HG03457 (cell line): ENCODE results near the gene BRD9.

Experiments used
- ATAC-seq: cut with Tn5 transposase; IDR thresholded peaks from one replicate; pipeline ENCODE4 v1.9.1; 2021; ENCODE audit warnings: moderate number of reproducible peaks; ENCODE audit not compliant: unreplicated experiment

The BRD9 gene

DNA sequence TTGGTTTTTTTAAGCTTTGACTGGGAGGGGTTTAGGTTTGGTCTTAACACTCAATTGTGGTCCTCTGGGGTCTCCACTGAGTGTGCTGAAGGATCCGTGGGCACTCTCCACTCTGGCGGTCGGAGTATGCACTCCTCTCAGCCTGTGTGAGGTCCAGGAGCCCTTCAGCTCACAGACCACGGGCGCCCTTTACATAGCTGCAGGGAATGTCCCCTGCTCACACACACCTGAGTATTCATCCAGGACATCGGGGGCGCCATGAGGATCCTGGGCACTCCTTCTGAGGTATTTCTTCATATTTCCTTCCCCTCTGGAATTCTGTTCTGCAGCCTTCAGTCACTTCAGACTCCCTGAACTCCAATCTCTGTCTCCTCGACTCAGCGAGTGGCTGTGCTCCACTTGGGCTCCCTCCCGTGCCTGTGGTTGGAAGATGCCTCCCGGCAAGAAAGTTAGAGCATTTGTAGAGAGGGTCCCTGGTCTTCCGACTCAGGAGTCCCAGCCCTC, 12.6 kb upstream of the BRD9 start:
- no peak for ATAC-seq

DNA sequence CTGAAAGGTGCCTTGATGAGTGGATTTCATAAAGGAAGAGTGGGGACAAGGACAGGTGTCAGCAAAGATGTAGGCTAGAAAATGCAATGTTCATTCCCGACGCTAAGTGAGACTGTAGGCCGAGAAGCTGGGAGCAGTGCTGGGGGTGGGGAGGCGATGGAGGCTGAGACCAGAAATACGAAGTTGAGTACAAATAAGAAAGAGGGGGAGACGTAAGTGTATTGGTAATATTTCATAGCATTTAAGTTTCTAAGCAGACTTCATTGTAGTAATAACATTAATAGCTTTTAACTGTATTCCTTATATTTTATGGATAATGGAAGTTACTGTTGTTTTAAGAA, 11.1 kb upstream of the BRD9 start:
- ATAC-seq: no peak

DNA sequence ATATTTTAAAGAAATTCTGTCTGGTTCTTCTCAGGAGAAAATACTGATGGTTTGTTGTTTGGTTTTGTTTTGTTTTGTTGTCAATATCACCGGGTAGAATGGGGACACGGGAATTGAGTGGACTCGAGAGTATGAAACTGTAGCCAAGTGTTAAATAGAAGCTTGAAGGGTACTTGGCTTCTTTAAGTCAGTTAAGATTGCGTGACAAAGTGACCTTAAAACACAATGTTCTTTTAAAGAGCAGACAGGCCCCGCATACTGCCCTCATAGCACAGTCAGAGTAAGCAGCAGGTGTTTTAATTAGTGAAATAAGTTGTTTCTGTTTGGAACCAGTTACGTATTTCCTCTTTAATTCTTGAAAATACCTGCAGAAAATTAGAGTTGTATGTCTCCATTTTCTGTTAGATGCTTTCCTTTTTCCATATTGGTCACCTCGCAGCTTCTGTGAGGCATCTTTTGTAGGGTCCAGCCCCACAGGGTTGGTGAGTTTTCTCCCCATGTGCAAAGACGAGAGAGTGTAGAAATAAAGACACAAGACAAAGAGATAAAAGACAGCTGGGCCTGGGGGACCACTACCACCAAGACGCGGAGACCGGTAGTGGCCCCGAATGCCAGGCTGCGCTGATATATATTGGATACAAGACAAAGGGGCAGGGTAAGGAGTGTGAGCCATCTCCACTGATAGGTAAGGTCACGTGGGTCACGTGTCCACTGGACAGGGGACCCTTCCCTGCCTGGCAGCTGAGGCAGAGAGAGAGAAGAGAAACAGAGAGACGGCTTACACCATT, 9.7 kb upstream of the BRD9 start:
- no peak for ATAC-seq

DNA sequence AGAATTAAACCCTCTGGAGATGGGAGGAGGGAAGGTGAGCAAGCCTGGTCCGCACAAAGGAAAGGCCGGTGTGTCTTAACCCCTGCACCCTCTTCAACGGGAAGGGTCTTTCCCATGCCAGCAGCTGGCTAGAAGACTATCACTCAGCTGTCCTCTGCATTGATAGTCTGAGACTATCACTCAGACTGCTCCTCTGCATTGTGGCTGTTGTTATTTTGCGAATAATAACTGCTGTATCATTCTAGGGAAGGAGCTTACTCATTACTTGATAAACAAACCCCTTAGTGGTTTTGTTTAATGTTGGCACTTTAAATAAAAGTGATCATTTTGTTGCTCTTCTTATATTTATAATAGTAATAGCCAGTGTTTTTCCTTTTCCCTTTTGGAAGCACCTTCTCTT, 8.2 kb upstream of the BRD9 start:
- ATAC-seq: no peak

DNA sequence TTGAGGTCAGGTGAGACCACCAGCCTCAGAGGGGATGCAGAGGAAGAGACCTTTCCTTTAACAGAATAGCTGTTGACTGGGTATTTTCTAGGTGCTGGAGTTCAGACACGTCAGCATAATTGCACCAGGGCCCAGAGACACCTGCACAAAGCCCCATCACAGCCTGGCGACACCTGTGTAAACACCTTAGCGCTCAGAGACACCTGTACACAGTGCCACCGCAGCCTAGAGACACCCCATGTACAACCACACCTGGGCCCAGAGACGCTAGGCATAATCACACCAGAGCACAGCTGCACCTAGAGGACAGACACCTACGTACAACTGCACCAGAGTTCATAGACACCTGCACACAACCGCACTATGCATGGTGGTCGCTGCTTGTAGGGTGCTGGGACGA, 1.1 kb upstream of the BRD9 start:
- ATAC-seq: no peak

DNA sequence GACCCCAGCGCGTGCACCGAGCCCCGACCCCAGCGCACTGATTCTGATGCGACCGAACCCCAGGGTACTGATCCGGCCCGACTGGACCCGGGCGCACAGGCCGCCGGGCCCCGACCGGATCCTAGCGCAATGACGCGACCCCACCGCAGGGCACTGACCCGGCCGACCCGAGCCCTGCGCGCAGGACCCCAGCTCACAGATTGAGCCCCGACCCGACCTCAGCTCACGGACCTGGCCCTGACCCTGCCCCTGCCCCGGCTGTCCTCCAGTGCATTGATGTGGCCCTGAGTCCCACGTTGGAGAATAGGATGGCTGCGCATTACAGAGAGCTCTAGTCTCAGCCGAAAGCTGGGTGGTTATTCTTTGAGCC, 521 bp upstream of the BRD9 start:
- no peak for ATAC-seq

DNA sequence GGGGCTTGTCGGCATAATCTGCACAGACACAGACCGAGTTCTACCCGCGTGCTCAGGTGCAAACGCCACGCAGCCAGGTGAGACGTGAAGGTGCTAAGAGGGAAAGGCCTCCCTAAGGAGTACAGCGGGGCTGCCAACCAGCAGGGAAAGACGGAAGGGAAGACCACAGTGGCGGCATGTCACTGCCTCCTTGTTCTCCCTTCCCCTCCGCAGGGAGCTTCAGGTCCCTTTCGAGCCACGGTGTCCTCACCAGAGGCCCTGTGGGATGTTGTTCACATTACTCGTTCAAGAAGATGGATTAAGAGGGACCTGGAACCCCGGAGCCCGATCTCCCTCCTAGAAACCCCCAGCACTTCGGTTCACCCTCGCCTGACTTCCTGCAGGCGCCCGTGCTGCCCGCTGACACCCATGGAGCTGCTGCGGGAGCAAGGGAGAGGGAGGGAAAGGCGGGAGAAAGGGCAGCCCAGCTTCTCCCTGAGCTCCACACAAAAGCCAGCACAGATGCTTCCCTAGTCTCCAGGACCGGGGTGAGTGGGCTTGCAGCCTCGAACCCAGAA, 686 bp downstream of the BRD9 start:
- peak; percentile 10 for ATAC-seq

DNA sequence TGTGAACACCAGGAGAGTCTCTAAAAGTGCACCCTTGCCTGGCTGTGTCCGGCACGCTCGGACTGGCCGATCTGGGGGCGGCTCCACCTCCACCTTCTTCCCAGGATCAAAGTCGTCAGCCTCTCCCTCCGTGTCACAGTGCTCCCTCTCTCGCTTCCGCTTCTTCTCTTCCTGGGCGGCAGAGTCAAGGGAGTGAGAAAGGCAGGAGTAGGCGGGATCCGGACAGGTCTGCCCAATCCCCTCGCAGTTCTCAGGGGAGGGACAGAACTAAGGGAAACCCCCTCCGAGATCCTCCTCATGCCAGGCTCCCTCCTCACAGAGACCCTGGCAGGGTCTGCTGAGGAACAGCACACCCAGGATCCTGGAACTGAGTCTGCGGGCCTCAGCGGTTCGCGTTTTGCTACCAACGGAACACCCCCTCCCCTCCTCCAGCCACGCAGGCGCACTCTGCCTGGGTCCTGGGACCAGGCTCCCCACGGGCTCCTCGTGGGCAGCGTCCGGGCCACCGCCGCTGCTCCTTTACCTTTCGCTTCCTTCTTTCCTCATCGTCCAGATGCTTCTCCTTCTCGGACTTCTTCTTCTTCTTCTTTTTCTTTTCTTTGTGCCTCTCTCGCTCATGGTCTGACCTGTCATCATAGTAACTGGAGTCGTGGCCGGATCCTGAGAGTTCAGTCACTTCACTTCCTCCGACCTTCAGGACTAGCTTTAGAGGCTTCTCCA, 1.3 kb downstream of the BRD9 start:
- no peak for ATAC-seq

DNA sequence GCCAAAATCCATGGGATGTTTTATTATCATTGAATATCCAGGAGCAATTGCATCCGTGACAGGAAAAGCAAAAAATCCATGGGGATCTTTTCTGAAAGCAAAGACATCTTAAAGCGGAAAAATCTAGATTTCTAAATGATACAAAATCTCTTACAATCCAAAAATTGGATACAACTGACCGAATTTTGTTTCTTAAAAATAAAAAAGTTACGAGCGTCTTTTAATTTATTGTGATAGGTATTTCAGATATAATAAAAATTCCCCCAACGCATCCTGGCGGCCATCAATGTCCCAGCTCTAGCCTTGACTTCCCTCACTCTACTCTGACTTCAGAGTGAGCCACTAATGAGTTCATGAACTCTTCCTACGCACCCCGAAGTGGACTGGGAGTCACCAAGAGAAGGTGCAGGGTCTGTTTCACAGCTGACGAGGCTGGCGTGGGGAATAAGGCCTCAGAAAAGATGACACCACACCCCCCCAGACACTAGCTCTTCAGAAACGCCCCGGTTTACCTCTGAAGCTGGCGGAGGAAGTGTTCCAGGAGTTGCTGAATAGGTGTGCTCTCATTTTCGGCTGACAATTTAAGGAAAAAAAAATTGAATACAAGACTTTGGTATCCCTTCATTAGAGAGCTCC, 3.4 kb downstream of the BRD9 start:
- no peak for ATAC-seq

DNA sequence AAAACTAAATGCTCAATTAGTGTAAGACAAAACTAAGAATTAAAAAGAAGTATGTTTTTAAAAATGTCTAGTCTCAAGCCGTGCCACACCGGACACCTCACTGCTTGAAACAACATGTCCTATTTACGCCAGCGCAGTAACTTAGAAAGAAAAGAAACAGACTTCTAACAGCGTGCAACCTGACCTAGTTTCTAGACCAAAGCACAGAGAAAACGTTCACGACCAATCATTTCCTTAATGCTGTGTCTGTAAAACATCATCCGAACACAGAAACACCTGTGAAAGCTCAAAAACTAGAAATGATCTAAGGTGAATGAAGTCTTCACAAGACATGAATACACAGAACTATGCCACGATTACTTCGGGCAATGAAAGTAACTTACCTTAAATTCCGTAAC, 4.0 kb downstream of the BRD9 start:
- no peak for ATAC-seq

DNA sequence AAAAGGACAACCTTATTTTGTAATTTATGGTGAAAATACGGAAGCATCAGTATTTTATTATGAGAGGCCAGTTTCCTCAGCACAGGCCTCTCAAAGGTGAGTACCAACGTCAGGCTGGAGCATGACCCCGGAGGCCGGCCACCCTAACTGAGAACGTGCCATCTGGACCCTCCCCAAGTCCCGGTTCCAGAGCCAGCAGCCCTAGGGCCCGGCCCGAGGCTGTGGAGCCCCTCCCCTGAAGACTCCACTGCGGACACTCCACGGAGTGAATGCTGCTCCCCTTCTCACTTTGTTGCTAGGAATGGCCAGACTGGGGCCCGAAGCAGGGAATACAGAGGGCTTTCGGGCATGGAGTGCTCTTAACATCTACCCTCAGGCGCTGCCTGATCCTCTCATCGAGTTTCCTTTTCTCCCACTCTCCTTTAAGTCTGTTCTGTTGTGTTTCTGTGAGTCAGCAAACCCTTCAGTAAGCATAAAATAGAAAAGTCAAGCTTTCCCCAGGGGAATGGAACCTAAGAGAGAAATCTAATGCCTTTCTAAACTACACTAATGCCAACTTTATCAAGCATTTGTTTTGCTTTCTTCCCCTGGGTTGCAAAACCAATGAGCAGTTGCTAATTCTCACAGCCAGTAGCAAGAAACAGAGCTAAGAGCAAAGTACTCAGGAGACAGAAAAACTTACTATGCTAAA, 4.5 kb downstream of the BRD9 start:
- ATAC-seq: no peak

DNA sequence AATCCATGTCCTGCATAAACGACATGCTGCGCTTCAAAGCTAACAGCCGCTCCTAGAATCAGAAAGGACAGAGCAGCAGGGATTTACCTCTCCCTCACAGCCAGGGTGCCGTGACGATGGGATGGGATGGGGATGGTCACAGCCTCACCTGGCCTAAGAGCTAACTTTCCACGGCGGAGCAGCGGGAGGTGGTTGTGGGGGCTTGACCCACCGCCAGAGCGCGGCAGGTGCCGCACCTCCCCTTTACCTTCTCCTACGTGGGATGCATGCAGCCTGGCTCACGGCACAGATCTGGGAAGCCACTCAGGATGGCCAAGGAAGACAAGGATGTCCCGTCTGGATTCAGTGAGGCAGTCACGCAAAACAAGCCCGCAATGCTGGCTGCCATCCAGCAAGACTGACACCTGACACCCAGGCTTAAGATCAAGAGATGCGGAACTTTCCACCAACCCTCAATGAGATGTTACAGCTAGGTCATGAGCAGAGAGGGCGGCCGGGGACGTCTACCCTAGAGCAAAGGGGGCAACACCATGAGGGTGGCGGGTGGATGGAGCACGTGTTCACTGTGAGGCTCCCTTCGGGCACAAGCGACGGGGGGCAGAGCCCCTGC, 5.8 kb downstream of the BRD9 start:
- ATAC-seq: no peak

DNA sequence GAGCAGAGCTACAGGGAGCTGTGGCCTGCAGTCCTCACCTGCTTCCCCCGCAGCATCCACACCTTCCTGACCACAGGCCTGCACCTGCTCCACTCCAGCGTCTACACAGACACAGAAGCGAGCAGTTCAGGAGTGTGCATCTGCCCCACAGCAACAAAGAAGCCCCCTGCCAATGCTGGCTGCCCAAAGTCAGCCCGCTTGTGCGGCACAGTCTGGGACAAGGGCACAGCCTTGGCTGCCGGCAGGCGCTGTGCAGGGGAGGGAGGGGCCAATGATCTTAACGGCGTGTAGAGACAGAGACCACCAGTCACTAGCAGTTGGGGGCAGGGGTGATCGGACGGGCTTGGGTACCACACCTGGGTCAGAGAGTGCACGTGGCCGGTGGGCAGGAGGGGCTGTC, 6.6 kb downstream of the BRD9 start:
- no peak for ATAC-seq

DNA sequence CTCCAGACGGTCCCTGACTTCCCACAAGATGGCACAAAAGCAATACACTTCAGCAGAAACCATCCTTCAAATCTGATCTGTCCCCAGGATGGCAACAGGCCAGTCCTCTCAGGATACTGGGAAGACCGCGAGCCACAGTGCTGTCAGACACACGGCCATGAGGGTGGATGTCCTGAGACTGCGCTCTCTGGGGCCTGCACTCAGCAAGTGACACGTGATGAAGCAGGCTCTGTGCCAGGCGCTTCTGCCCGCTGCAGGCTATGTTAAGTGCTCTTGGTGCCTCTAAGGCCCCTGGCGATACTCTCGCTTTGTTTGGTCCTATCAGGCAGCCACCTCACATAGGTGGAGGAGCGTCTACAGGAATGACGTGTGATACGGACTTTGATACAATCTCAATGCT, 7.1 kb downstream of the BRD9 start:
- no peak for ATAC-seq

DNA sequence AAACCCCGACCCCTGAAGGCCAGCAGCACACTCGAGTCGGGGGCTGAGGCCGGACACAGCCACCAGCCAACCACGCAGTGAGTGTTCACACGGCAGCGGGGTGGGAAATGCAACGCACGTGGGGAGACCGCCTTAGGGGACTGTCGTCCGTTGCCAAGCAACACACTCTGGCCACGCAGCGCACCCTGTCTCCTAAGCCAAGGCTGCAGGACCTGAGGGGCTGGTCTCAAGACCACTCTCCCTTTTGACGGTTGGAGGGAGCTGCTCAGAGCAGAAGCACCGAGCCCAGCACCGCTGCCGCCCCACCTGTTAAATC, 7.5 kb downstream of the BRD9 start:
- ATAC-seq: no peak

DNA sequence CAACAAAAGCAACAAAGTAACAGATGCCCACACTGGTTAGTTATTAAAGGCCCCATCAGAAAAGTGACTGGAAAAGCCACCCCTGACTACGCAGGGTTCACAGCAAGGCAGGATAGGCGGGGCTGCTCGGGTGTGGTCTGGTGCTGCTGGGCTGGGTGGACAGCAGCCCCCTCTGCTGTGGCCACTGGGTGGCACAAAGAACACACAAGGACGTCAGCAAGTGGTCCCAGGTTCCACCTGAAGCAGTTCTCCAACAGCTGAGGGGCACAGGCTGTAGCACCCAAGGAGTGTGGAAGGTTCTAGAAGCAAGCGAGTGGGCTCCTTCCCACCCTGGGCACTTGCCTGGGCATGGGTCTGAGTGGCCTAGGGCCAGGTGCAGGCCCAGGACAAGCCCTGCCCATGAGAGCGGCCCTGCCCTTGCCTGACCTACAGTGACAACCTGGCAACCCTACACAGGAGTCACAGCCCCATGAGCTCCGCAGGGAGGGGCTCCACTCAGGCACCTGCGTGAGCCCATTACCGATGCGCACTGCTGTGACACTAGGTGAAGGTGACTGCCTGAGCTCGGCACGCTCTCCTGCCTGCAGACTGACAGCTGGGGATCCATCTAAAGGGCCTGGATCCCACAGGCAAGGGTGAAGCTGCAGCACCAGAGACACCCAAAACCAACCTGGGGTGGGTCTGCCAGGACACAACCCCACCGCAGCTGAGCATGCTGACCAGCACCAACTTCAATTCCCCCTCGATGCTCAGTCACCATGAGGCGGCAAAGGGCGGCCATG, 8.1 kb downstream of the BRD9 start:
- no peak for ATAC-seq

DNA sequence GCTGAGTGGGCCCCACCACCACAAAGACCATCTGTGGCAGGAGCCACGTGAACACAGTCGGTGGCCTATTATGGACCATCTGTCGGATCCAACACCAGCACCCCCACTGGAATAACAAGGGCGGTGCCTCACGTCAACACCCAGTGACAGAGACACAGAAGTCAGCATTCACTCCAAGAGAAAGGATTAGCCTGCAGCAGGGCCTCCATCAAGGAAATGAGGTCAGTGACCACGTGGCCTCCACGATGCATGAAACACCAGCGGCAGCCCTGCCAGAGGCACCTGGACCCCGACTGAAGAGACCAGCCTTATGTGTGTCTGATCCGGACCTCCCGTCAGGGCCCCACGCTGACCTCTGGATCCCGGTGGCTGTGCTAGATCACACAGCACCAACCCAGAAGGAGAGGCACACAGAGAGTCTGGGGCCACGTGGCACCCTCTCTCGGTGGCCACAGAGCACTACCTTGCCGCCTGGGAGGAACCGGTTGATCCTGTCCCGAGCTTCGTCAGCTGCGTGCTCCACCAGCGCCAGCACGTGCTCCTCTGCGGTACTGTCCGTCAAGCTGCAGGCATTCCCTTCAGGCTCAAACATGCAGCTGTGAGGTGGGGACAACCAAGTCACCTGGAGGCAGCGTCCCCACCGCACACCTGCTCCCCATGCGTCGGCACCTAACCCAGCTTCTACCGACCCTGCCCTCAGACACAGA, 9.0 kb downstream of the BRD9 start:
- no peak for ATAC-seq

DNA sequence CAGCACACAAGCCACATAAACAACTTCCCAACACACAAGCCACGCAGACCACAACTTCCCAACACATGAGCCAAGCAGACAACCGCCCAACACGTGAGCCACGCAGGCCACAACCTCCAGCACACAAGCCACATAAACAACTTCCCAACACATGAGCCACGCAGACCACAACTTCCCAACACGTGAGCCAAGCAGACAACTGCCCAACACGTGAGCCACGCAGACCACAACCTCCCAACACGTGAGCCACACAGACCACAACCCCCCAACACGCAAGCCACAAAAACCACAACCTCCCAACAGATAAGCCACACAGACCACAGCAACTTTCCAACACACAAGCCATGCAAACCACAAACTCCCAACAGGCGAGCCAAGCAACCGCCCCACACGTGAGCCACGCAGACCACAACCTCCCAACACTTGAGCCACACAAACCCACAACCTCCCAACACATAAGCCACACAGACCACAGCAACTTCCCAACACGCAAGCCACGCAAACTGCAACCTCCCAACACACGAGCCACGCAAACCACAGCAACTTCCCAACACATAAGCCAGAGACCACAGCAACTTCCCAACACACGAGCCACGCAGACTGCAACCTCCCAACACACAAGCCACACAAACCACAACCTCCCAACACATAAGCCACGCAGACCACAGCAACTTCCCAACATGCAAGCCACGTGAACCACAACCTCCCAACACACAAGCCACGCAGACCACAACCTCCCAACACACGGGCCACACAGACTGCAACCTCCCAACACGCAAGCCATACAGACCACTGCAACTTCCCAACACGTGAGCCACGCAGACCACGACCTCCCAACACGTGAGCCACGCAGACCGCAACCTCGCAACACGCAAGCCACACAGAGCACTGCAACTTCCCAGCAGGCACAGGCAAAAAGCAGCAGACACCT, 10.1 kb downstream of the BRD9 start:
- ATAC-seq: no peak

DNA sequence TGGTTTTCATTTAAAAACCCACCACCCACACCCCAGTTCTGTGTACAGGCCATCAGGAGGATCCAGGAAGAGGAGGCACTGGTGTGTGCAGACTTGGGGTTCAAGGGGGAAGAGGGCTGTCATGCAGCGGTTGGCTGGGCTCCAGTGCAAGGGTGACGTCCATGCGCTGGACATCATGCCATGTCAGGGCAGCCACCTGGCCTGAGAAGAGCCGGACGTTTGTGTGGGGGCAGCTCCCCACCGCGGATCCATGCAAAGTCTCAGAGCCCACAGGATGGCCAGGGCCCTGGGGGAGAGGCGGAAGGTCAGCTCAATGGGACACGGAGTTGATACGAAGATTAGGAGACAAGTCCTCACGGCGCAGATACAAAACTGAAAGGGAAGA, 11.1 kb downstream of the BRD9 start:
- ATAC-seq: no peak
